ENCODE results near the gene TRAM2. TPM values are rescaled to one million over a fixed set of nuclear protein-coding genes. Genes with fewer than 3 reads are reported as not detected.

Gene TRAM2
- total RNA-seq, 6 donors from 2014 or later: 9.4 to 26.8 (median 14.3) TPM

GRCh38 chr6:52562911-52563310 is 13.9 kb downstream of the TRAM2 start:
- no peak overlapping the region for H3K4me3 ChIP-seq
- H3K36me3 ChIP-seq: no peaks in the 10 kb centered on the region
- ATAC-seq (ENCODE audit: low FRiP score in 2 of 2): no peak
- no peaks in the 10 kb centered on the region for H3K27me3 ChIP-seq
- no peak for TF ChIP-seq EP300 (IDR thresholded peaks at IDR 0.05)
- TF ChIP-seq CTCF (IDR thresholded peaks at IDR 0.05): no peak
- TF ChIP-seq POLR2A (IDR thresholded peaks at IDR 0.05): no peak
- H3K4me1 ChIP-seq: peaks cover 18 to 48% (median 34%) of the 10 kb centered on the region in 4 donors
- H3K27ac ChIP-seq: no peak overlapping the region
- no peaks in the 10 kb centered on the region for H3K9me3 ChIP-seq
- WGBS, 2 donors: 38 to 61% methylated on average over 3 of the region's 3 CpGs
- no peak for DNase-seq

- H3K9me3 ChIP-seq: no peaks in the 10 kb centered on the region
- H3K4me3 ChIP-seq: no peak overlapping the region
- H3K4me1 ChIP-seq: peaks cover 15 to 40% (median 28%) of the 10 kb centered on the region in 4 donors
- 42 to 79% methylated on average over 5 of the region's 5 CpGs for WGBS, 2 donors
- ATAC-seq (ENCODE audit: low FRiP score in 2 of 2): no peak
- H3K27ac ChIP-seq: no peak overlapping the region
- no peaks in the 10 kb centered on the region for H3K27me3 ChIP-seq
- no peak for DNase-seq
- no peaks in the 10 kb centered on the region for H3K36me3 ChIP-seq
- TF ChIP-seq EP300 (IDR thresholded peaks at IDR 0.05): no peak
- no peak for TF ChIP-seq CTCF (IDR thresholded peaks at IDR 0.05)
- TF ChIP-seq POLR2A (IDR thresholded peaks at IDR 0.05): no peak
- no peak for TF ChIP-seq POLR2AphosphoS5 (IDR thresholded peaks at IDR 0.05)
Measured at GRCh38 chr6:52560462-52560861, 16.4 kb downstream of the TRAM2 start.

GRCh38 chr6:52558266-52559000 is 18.4 kb downstream of the TRAM2 start:
- Histone ChIP-seq H3K36me3 (no peaks in the 10 kb centered on the region), H3K27ac (peak overlapping the region in 2 of 4 donors; percentile 32 to 36), H3K4me1 (peaks cover 15 to 40% (median 23%) of the 10 kb centered on the region in 4 donors), H3K27me3 (no peaks in the 10 kb centered on the region), H3K9me3 (no peaks in the 10 kb centered on the region), H3K4me3 (no peak overlapping the region)
- ATAC-seq (ENCODE audit: low FRiP score in 2 of 2) (peak; percentile 70), DNase-seq (no peak)
- WGBS, 2 donors: 67 to 68% methylated on average over 4 to 6 of the region's 6 CpGs
- TF ChIP-seq EP300 (IDR thresholded peaks at IDR 0.05) (no peak), CTCF (IDR thresholded peaks at IDR 0.05) (no peak), POLR2AphosphoS5 (IDR thresholded peaks at IDR 0.05) (no peak), POLR2A (IDR thresholded peaks at IDR 0.05) (no peak)

- WGBS, 2 donors: 69% methylated on average over 11 of the region's 11 CpGs
- Histone ChIP-seq H3K4me3 (no peak overlapping the region), H3K27me3 (no peaks in the 10 kb centered on the region), H3K4me1 (peaks cover 14 to 41% (median 25%) of the 10 kb centered on the region in 4 donors), H3K36me3 (no peaks in the 10 kb centered on the region), H3K9me3 (no peaks in the 10 kb centered on the region), H3K27ac (peak overlapping the region in 2 of 4 donors; percentile 32 to 36)
- ATAC-seq (ENCODE audit: low FRiP score in 2 of 2) (peak in 1 of 2 donors; percentile 17), DNase-seq (no peak)
- TF ChIP-seq CTCF (IDR thresholded peaks at IDR 0.05) (no peak), POLR2A (IDR thresholded peaks at IDR 0.05) (no peak), POLR2AphosphoS5 (IDR thresholded peaks at IDR 0.05) (no peak), EP300 (IDR thresholded peaks at IDR 0.05) (no peak)
Measured at GRCh38 chr6:52557389-52558265, 19.2 kb downstream of the TRAM2 start.
